H1 (cell line): ENCODE results near the gene BGLAP. TPM values are rescaled to one million over a fixed set of nuclear protein-coding genes. Genes with fewer than 3 reads are reported as not detected.

Experiments used
- CTCF ChIA-PET: fragments of 300-600 bp; sonication (Branson Sonifier 250); formaldehyde crosslinking; loops from one replicate; lab custom pipeline; 2021; ENCODE audit not compliant: partially characterized antibody; lab: Charles Lee
- POLR2A ChIA-PET: fragments of 300-600 bp; sonication (Branson Sonifier 250); formaldehyde crosslinking; loops from one replicate; lab custom pipeline; 2021; ENCODE audit warnings: inconsistent platforms; ENCODE audit not compliant: partially characterized antibody; lab: Charles Lee
- DNase-seq, 2 experiments: peaks; one replicate each; pipeline versions ENCODE4 v3.0.0 to v3.0.0-alpha.2; 2010 to 2022; ENCODE audit warnings: low spot score in 2 of 2, low read depth in 1 of 2, mixed read lengths in 1 of 2
- FAIRE-seq: peaks from 2 replicates; lab custom pipeline; 2011; peaks lifted over from hg19 to GRCh38; lab: Jason Lieb, UNC
- H2AFZ ChIP-seq: 2 replicates; pipeline ENCODE4 v1.8.1; 2012; ENCODE audit warnings: low read length, inconsistent platforms
- H2AK5ac ChIP-seq: 2 replicates; pipeline ENCODE4 v1.6.1; 2013; ENCODE audit warnings: low read depth, low read length
- H2BK120ac ChIP-seq: replicated peaks from 2 replicates; pipeline ENCODE3; 2013; ENCODE audit warnings: low read depth, low read length, inconsistent platforms
- H2BK12ac ChIP-seq: 2 replicates; pipeline ENCODE4 v1.6.1; 2013; ENCODE audit warnings: low read depth, low read length
- H2BK15ac ChIP-seq: 2 replicates; pipeline ENCODE4 v1.6.1; 2013; ENCODE audit warnings: low read length
- H2BK20ac ChIP-seq: 2 replicates; pipeline ENCODE4 v1.6.1; 2013; ENCODE audit warnings: low read length
- H2BK5ac ChIP-seq: 2 replicates; pipeline ENCODE4 v1.6.1; 2013; ENCODE audit warnings: low read depth, low read length
- H3K14ac ChIP-seq: 2 replicates; pipeline ENCODE4 v1.6.1; 2013; ENCODE audit warnings: inconsistent platforms; ENCODE audit not compliant: insufficient read length
- H3K18ac ChIP-seq: 2 replicates; pipeline ENCODE4 v1.6.1; 2013; ENCODE audit warnings: low read length; ENCODE audit errors: extremely low read depth
- H3K23ac ChIP-seq: 2 replicates; pipeline ENCODE4 v1.6.1; 2013; ENCODE audit warnings: inconsistent platforms; ENCODE audit not compliant: insufficient read length
- H3K23me2 ChIP-seq: 2 replicates; pipeline ENCODE4 v1.6.1; 2013; ENCODE audit warnings: low read depth, low read length
- H3K27ac ChIP-seq: 2 replicates; pipeline ENCODE4 v1.6.1; 2011; ENCODE audit warnings: low read depth, low read length, inconsistent platforms
- H3K27me3 ChIP-seq, 4 experiments: replicated peaks in 1 of 4; 1 replicate in 1 of 4; 2 replicates in 3 of 4; pipeline versions ENCODE4 v1.6.1 to v1.8.1; 2011 to 2013; ENCODE audit warnings: low read length in 3 of 4, mild to moderate bottlenecking in 3 of 4, inconsistent platforms in 2 of 4, mixed read lengths in 2 of 4, moderate library complexity in 1 of 4; ENCODE audit not compliant: control insufficient read depth in 3 of 4, insufficient read depth in 3 of 4; ENCODE audit errors: extremely low read depth in 1 of 4
- H3K36me3 ChIP-seq, 4 experiments: 2 replicates each; pipeline versions ENCODE4 v1.6.1 to v1.8.1; 2011 to 2013; ENCODE audit warnings: mild to moderate bottlenecking in 4 of 4, low read length in 3 of 4, moderate library complexity in 2 of 4, control low read depth in 1 of 4, inconsistent platforms in 1 of 4; ENCODE audit not compliant: insufficient read depth in 4 of 4, control insufficient read depth in 2 of 4
- H3K4ac ChIP-seq: replicated peaks from 2 replicates; pipeline ENCODE3; 2013; ENCODE audit warnings: low read length, low read depth, mixed read lengths, inconsistent platforms; ENCODE audit not compliant: insufficient read length
- H3K4me1 ChIP-seq, 4 experiments: replicated peaks in 1 of 4; 1 replicate in 1 of 4; 2 replicates in 3 of 4; pipeline versions ENCODE4 v1.6.1 to v1.8.1; 2011 to 2013; ENCODE audit warnings: low read length in 3 of 4, inconsistent platforms in 2 of 4, mixed read lengths in 1 of 4; ENCODE audit not compliant: insufficient read depth in 4 of 4, control insufficient read depth in 3 of 4
- H3K4me2 ChIP-seq, 2 experiments: 2 replicates each; pipeline versions ENCODE4 v1.6.1 to v1.8.1; 2011 to 2013; ENCODE audit warnings: low read depth in 2 of 2, low read length in 2 of 2, control low read depth in 1 of 2, inconsistent platforms in 1 of 2, mild to moderate bottlenecking in 1 of 2; ENCODE audit not compliant: insufficient read depth in 1 of 2
- H3K4me3 ChIP-seq, 4 experiments: fragments of 200-600, 300-600 bp in 1 of 4; sonication (generic), shearing (Covaris generic), sonication (Bioruptor Twin) in 1 of 4; 2 replicates each; pipeline versions ENCODE4 v1.5.1 to v1.8.1; 2011 to 2016; ENCODE audit warnings: low read length in 4 of 4, low read depth in 3 of 4, control low read depth in 2 of 4, inconsistent platforms in 2 of 4, mild to moderate bottlenecking in 2 of 4, mixed read lengths in 1 of 4, moderate library complexity in 1 of 4; ENCODE audit not compliant: insufficient read depth in 2 of 4; ENCODE audit errors: extremely low read depth in 1 of 4
- H3K56ac ChIP-seq: replicated peaks from 2 replicates; pipeline ENCODE3; 2013; ENCODE audit warnings: low read depth, mild to moderate bottlenecking, mixed read lengths, low read length, inconsistent platforms; ENCODE audit not compliant: insufficient read length
- H3K79me1 ChIP-seq: 2 replicates; pipeline ENCODE4 v1.6.1; 2013; ENCODE audit warnings: low read depth, low read length, control low read depth
- H3K79me2 ChIP-seq, 2 experiments: 2 replicates each; pipeline versions ENCODE4 v1.6.1 to v1.8.1; 2012 to 2013; ENCODE audit warnings: low read length in 2 of 2, mild to moderate bottlenecking in 2 of 2, inconsistent platforms in 1 of 2; ENCODE audit not compliant: insufficient read depth in 2 of 2, control insufficient read depth in 1 of 2
- H3K9ac ChIP-seq, 4 experiments: replicated peaks in 1 of 4; 1 replicate in 1 of 4; 2 replicates in 3 of 4; pipeline versions ENCODE4 v1.6.1 to v1.8.1; 2011 to 2013; ENCODE audit warnings: low read depth in 3 of 4, low read length in 3 of 4, control low read depth in 2 of 4, mild to moderate bottlenecking in 2 of 4, moderate library complexity in 2 of 4, inconsistent platforms in 1 of 4; ENCODE audit errors: extremely low read depth in 1 of 4
- H3K9me3 ChIP-seq, 2 experiments: 2 replicates each; pipeline versions ENCODE4 v1.6.1 to v1.8.1; 2012 to 2013; ENCODE audit warnings: mild to moderate bottlenecking in 2 of 2, moderate library complexity in 2 of 2, control low read depth in 1 of 2, inconsistent platforms in 1 of 2, low read depth in 1 of 2, low read length in 1 of 2, mixed read lengths in 1 of 2; ENCODE audit not compliant: insufficient read depth in 2 of 2
- H4K20me1 ChIP-seq, 2 experiments: replicated peaks in 1 of 2; 2 replicates each; pipeline versions ENCODE3 to v1.8.1; 2011 to 2013; ENCODE audit warnings: inconsistent platforms in 2 of 2, low read length in 2 of 2, mild to moderate bottlenecking in 1 of 2; ENCODE audit not compliant: insufficient read depth in 2 of 2, control insufficient read depth in 1 of 2
- H4K5ac ChIP-seq: 2 replicates; pipeline ENCODE4 v1.6.1; 2013; ENCODE audit warnings: low read length, low read depth, mixed read lengths, inconsistent platforms; ENCODE audit not compliant: insufficient read length
- H4K8ac ChIP-seq: 2 replicates; pipeline ENCODE4 v1.8.0; 2013; ENCODE audit warnings: mild to moderate bottlenecking, moderate library complexity, low read length, inconsistent platforms; ENCODE audit not compliant: insufficient read depth; ENCODE audit errors: extremely low read depth
- H4K91ac ChIP-seq: replicated peaks from 2 replicates; pipeline ENCODE3; 2013; ENCODE audit warnings: low read length, mixed read lengths, inconsistent platforms; ENCODE audit not compliant: insufficient read length
- BCL11A ChIP-seq, 2 experiments: IDR thresholded peaks; one replicate each; pipeline ENCODE4 v1.6.1; 2011; ENCODE audit warnings: low read depth in 2 of 2, low read length in 2 of 2, mild to moderate bottlenecking in 2 of 2
- EP300 ChIP-seq, 2 experiments: IDR thresholded peaks; 1 replicate in 1 of 2; 2 replicates in 1 of 2; pipeline ENCODE4 v1.6.1; 2011 to 2012; ENCODE audit warnings: low read depth in 2 of 2, low read length in 2 of 2, mild to moderate bottlenecking in 2 of 2, borderline replicate concordance in 1 of 2, inconsistent platforms in 1 of 2, moderate library complexity in 1 of 2
- POLR2AphosphoS5 ChIP-seq: IDR thresholded peaks from 2 replicates; pipeline ENCODE4 v1.6.1; 2011; ENCODE audit warnings: low read depth, low read length
- WGBS, 2 experiments: shearing (Covaris generic) in 1 of 2; methylation state at CpG; one replicate each; pipeline versions ENCODE4 v1.1.6 to v1.1.7; 2013 to 2015; ENCODE audit warnings: low lambda C conversion rate in 2 of 2, mixed read lengths in 2 of 2, inconsistent platforms in 1 of 2, low coverage in 1 of 2, missing lambda C conversion rate in 1 of 2; ENCODE audit not compliant: insufficient replicate concordance in 2 of 2, insufficient coverage in 1 of 2, insufficient read length in 1 of 2; ENCODE audit errors: extremely low coverage in 1 of 2, missing lambda C conversion rate in 1 of 2; 5-methylcytosine and 5-hydroxymethylcytosine counted together
- polyA plus RNA-seq, 7 experiments: library from polyadenylated mRNA; depleted of rRNA in 3 of 7; stranded (reverse) in 5 of 7; unstranded in 2 of 7; fragments of >200 nt in 5 of 7; fragments of 200-250 nt in 2 of 7; gene quantifications; 1 replicate in 5 of 7; 2 replicates in 1 of 7; 4 replicates in 1 of 7; pipeline versions ENCODE4 v1.2.1 to v1.2.3, GENCODE V29; 2011 to 2013; ENCODE audit warnings: missing spikeins in 2 of 7, mixed read lengths in 2 of 7
- total RNA-seq: library from RNA; stranded (reverse); fragmentation: NEBNext Ultra II Directional; extraction: Animal tissue kit (Norgen Biotek cat#: 25700); gene quantifications from 2 replicates; pipeline ENCODE4 v1.2.1, GENCODE V29; 2021

BGLAP gene
- total and polyA plus RNA-seq, 2 of the 8 experiments (the other 6 are each of a cell fraction or from before 2014, with no cell fraction given), result 1.2 to 1.5 TPM

DNA sequence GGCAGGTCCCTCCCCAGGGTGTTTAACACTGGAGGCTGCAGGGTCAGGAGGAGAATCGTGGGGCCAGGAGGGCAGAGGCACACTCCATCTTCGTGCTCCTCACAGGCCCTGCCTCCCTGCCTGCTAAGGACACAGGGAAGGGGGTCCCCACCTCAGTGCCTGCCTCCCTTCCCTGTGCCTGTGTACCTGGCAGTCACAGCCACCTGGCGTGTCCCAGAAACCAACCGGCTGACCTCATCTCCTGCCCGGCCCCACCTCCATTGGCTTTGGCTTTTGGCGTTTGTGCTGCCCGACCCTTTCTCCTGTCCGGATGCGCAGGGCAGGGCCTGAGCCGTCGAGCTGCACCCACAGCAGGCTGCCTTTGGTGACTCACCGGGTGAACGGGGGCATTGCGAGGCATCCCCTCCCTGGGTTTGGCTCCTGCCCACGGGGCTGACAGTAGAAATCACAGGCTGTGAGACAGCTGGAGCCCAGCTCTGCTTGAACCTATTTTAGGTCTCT lies 623 bp upstream of the BGLAP start:
- Histone ChIP-seq H3K79me1 (0 out of 2 replicates have a peak, but pooled peaks cover 2% of the 10 kb centered on the region), H3K4me3 (no peak overlapping the region), H2BK12ac (no peak overlapping the region), H3K56ac (no peak overlapping the region), H2BK5ac (no peak overlapping the region), H3K27ac (no peak overlapping the region), H3K9ac (no peak overlapping the region; a peak in 2 of 7 replicates), H3K9me3 (no peaks in the 10 kb centered on the region), H3K79me2 (no peaks in the 10 kb centered on the region), H2BK20ac (no peak overlapping the region), H3K4ac (no peak overlapping the region), H2AFZ (no peak overlapping the region), H4K20me1 (peaks cover 2 to 8% of the 10 kb centered on the region in 2 experiments), H3K18ac (no peak overlapping the region; the same call in none of the 2 replicates), H2BK15ac (no peak overlapping the region), H3K23me2 (no peaks in the 10 kb centered on the region), H4K91ac (no peak overlapping the region), H3K23ac (no peak overlapping the region), H3K4me1 (peaks cover 0 to 8% (median 0%) of the 10 kb centered on the region in 4 experiments; a peak in 4 of 7 replicates), H3K36me3 (peaks cover 14 to 29% (median 19%) of the 10 kb centered on the region in 4 experiments; a peak in 7 of 8 replicates), H3K4me2 (no peak overlapping the region), H2BK120ac (no peak overlapping the region), H2AK5ac (no peak overlapping the region), H3K27me3 (no peaks in the 10 kb centered on the region), H4K8ac (peak overlapping the region; percentile 39; the same call in 1 of the 2 replicates), H3K14ac (no peak overlapping the region), H4K5ac (no peak overlapping the region)
- WGBS, 2 experiments, result 93% methylated on average over 10 of the region's 15 CpGs; no CpG with 5 or more reads in 1 of the 2 experiments
- TF ChIP-seq BCL11A (IDR thresholded peaks at IDR 0.05; ENCODE audit: low read depth in 2 of 2, low read length in 2 of 2) (no peak), POLR2AphosphoS5 (peak; percentile 74; the same call in 1 of the 2 replicates), EP300 (IDR thresholded peaks at IDR 0.05; ENCODE audit: borderline replicate concordance in 1 of 2, low read depth in 2 of 2, low read length in 2 of 2) (no peak)
- FAIRE-seq (no peak), DNase-seq (peak in 1 of 2 experiments; percentile 50)
- CTCF ChIA-PET, result interaction anchor here (0.6 to 47.2 kb wide), 5 partner anchors 11 to 101 kb away, joined by 3 to 1265 read pairs (median 4); partner anchors contain the start of gene SEMA4A
- POLR2A ChIA-PET, result interaction anchor here (0.8 to 11.8 kb wide), 11 partner anchors 9 to 235 kb away, joined by 3 to 102 read pairs (median 5); partner anchors contain the start of genes PMF1, SMG5 and TMEM79
